Smooth muscle cell (in vitro differentiated cells): ENCODE measurements around the gene IFNGR2. TPM values are rescaled to one million over a fixed set of nuclear protein-coding genes. Genes with fewer than 3 reads are reported as not detected.
A peak's percentile ranks its signal among the peaks of the same experiment; 100 is the strongest.

ENCODE experiments used
- DNase-seq: peaks from one replicate; lab custom pipeline; 2025; ENCODE audit not compliant: unreplicated experiment; lab: John Stamatoyannopoulos, UW
- H2AFZ ChIP-seq: fragments of 200-600 bp; sonication (generic); 2 replicates; pipeline ENCODE4 v1.6.0; 2016; ENCODE audit warnings: antibody characterized with exemption, low read depth, mild to moderate bottlenecking
- H3F3A ChIP-seq: fragments of 200-600 bp; sonication (generic); 2 replicates; pipeline ENCODE4 v1.6.0; 2017; ENCODE audit warnings: antibody characterized with exemption, low read depth
- H3K27ac ChIP-seq: fragments of 200-600 bp; sonication (generic); 2 replicates; pipeline ENCODE4 v1.5.1; 2016; ENCODE audit warnings: low read depth, mild to moderate bottlenecking
- H3K27me3 ChIP-seq: fragments of 200-600 bp; sonication (generic); 2 replicates; pipeline ENCODE4 v1.6.1; 2016; ENCODE audit warnings: low read depth, mild to moderate bottlenecking
- H3K36me3 ChIP-seq: fragments of 200-600 bp; sonication (generic); 2 replicates; pipeline ENCODE4 v1.5.1; 2016; ENCODE audit warnings: low read depth
- H3K4me1 ChIP-seq: fragments of 200-600 bp; sonication (generic); 2 replicates; pipeline ENCODE4 v1.5.1; 2016; ENCODE audit warnings: low read depth
- H3K4me2 ChIP-seq: fragments of 200-600 bp; sonication (generic); 2 replicates; pipeline ENCODE4 v1.6.0; 2016; ENCODE audit warnings: mild to moderate bottlenecking
- H3K4me3 ChIP-seq: fragments of 200-600 bp; sonication (generic); 2 replicates; pipeline ENCODE4 v1.5.1; 2016; ENCODE audit warnings: mild to moderate bottlenecking
- H3K79me2 ChIP-seq: fragments of 200-600 bp; sonication (generic); 2 replicates; pipeline ENCODE4 v1.6.0; 2016; ENCODE audit warnings: low read depth, mild to moderate bottlenecking
- H3K9ac ChIP-seq: fragments of 200-600 bp; sonication (generic); 2 replicates; pipeline ENCODE4 v1.6.0; 2016; ENCODE audit warnings: low read depth
- H3K9me3 ChIP-seq: fragments of 200-600 bp; sonication (generic); replicated peaks from 2 replicates; pipeline ENCODE4 v1.5.1; 2016; ENCODE audit warnings: low read depth
- H4K20me1 ChIP-seq: fragments of 200-600 bp; sonication (generic); 2 replicates; pipeline ENCODE4 v1.6.0; 2016; ENCODE audit warnings: low read depth
- CTCF ChIP-seq: fragments of 200-600 bp; sonication (generic); IDR thresholded peaks from 2 replicates; pipeline ENCODE4 v1.5.1; 2017; ENCODE audit warnings: borderline replicate concordance, mild to moderate bottlenecking, antibody characterized with exemption; ENCODE audit not compliant: insufficient read depth, poor library complexity, severe bottlenecking
- WGBS: methylation state at CpG from one replicate; pipeline ENCODE4 v1.1.7; 2016; ENCODE audit warnings: low lambda C conversion rate; 5-methylcytosine and 5-hydroxymethylcytosine counted together
- polyA plus RNA-seq: library from polyadenylated mRNA; unstranded; fragments of >200 nt; fragmentation: Nextera tagmentation; extraction: Ambion mirVana; gene quantifications from 2 replicates; pipeline ENCODE4 v1.2.1, GENCODE V29; 2016
- total RNA-seq: library from RNA; depleted of rRNA; stranded (reverse); fragments of >200 nt; gene quantifications from 2 replicates; pipeline ENCODE4 v1.2.3, GENCODE V29; 2014

Gene IFNGR2
- total and polyA plus RNA-seq, 2 experiments from 2014 or later: 117 to 127 TPM

GRCh38 chr21:33368124-33368523 lies 35.1 kb upstream of the IFNGR2 start:
- H3K36me3 ChIP-seq: no peaks in the 10 kb centered on the region
- H3K79me2 ChIP-seq: no peaks in the 10 kb centered on the region
- no peak for TF ChIP-seq CTCF
- no peak overlapping the region for H3K4me3 ChIP-seq
- no peaks in the 10 kb centered on the region for H3K27me3 ChIP-seq
- H3K9me3 ChIP-seq: no peaks in the 10 kb centered on the region
- H4K20me1 ChIP-seq: no peaks in the 10 kb centered on the region
- no peaks in the 10 kb centered on the region for H3K4me1 ChIP-seq
- WGBS: 78% methylated on average over 4 of the region's 4 CpGs
- H3K4me2 ChIP-seq: no peak overlapping the region
- H2AFZ ChIP-seq: no peak overlapping the region
- H3F3A ChIP-seq: no peaks in the 10 kb centered on the region
- peak overlapping the region; percentile 88 for H3K27ac ChIP-seq
- peak overlapping the region; percentile 70 for H3K9ac ChIP-seq
- no peak for DNase-seq

GRCh38 chr21:33368576-33368975 lies 34.6 kb upstream of the IFNGR2 start:
- H3K27ac ChIP-seq: no peak overlapping the region
- no peaks in the 10 kb centered on the region for H3K36me3 ChIP-seq
- no peak overlapping the region for H3K4me3 ChIP-seq
- no peaks in the 10 kb centered on the region for H3K79me2 ChIP-seq
- WGBS: 86% methylated on average over 3 of the region's 3 CpGs
- H3K9ac ChIP-seq: no peak overlapping the region
- H4K20me1 ChIP-seq: no peaks in the 10 kb centered on the region
- H3K9me3 ChIP-seq: no peaks in the 10 kb centered on the region
- no peak overlapping the region for H3K4me2 ChIP-seq
- H2AFZ ChIP-seq: no peak overlapping the region
- H3K4me1 ChIP-seq: no peaks in the 10 kb centered on the region
- no peaks in the 10 kb centered on the region for H3K27me3 ChIP-seq
- DNase-seq: no peak
- TF ChIP-seq CTCF: no peak
- no peaks in the 10 kb centered on the region for H3F3A ChIP-seq

- no peaks in the 10 kb centered on the region for H3K79me2 ChIP-seq
- no peak for TF ChIP-seq CTCF
- no peak overlapping the region for H3K4me2 ChIP-seq
- no peak overlapping the region for H3K4me3 ChIP-seq
- DNase-seq: no peak
- no peak overlapping the region for H2AFZ ChIP-seq
- no peaks in the 10 kb centered on the region for H3K9me3 ChIP-seq
- WGBS: 100% methylated on average over 1 of the region's 1 CpG
- H4K20me1 ChIP-seq: no peaks in the 10 kb centered on the region
- no peaks in the 10 kb centered on the region for H3F3A ChIP-seq
- H3K4me1 ChIP-seq: no peaks in the 10 kb centered on the region
- no peak overlapping the region for H3K9ac ChIP-seq
- H3K27ac ChIP-seq: no peak overlapping the region
- H3K27me3 ChIP-seq: no peaks in the 10 kb centered on the region
- H3K36me3 ChIP-seq: no peaks in the 10 kb centered on the region
Observed at GRCh38 chr21:33369586-33369985, 33.6 kb upstream of the IFNGR2 start.

GRCh38 chr21:33370305-33370704 lies 32.9 kb upstream of the IFNGR2 start:
- no peaks in the 10 kb centered on the region for H3F3A ChIP-seq
- no peaks in the 10 kb centered on the region for H3K79me2 ChIP-seq
- DNase-seq: no peak
- H3K27ac ChIP-seq: no peak overlapping the region
- no peak overlapping the region for H3K4me2 ChIP-seq
- H3K9ac ChIP-seq: no peak overlapping the region
- no peaks in the 10 kb centered on the region for H4K20me1 ChIP-seq
- 93% methylated on average over 2 of the region's 2 CpGs for WGBS
- no peak for TF ChIP-seq CTCF
- no peaks in the 10 kb centered on the region for H3K36me3 ChIP-seq
- H3K4me1 ChIP-seq: no peaks in the 10 kb centered on the region
- H3K27me3 ChIP-seq: no peaks in the 10 kb centered on the region
- no peak overlapping the region for H2AFZ ChIP-seq
- H3K4me3 ChIP-seq: no peak overlapping the region
- no peaks in the 10 kb centered on the region for H3K9me3 ChIP-seq
